Fibroblast of villous mesenchyme (primary cell): Measurements from ENCODE around the gene PCDHA5. TPM values are rescaled to one million over a fixed set of nuclear protein-coding genes. Genes with fewer than 3 reads are reported as not detected.
A peak's percentile ranks its signal among the peaks of the same experiment; 100 is the strongest.
"Not testable (repeated sequence)": the region's sequence is repeated elsewhere in the genome, so short reads cannot be mapped to it uniquely, and the experiment has no call there.

Experiments
- DNase-seq: peaks from one replicate; pipeline ENCODE4 v3.0.0-alpha.2; 2010; ENCODE audit warnings: low read depth
- H3K4me3 ChIP-seq: 2 replicates; pipeline ENCODE4 v1.5.1; 2011; ENCODE audit warnings: low read depth, mild to moderate bottlenecking, low read length
- CTCF ChIP-seq: IDR thresholded peaks from 2 replicates; pipeline ENCODE4 v1.5.1; 2012; ENCODE audit warnings: low read depth, mild to moderate bottlenecking, low read length; ENCODE audit not compliant: insufficient read depth
- total RNA-seq: library from RNA; depleted of rRNA; stranded (reverse); fragments of >200 nt; gene quantifications from 2 replicates; pipeline ENCODE4 v1.2.3, GENCODE V29; 2012

PCDHA5 gene
- total RNA-seq, 1 donor: under 0.01 TPM

- no peak for DNase-seq
- peak; percentile 33 for TF ChIP-seq CTCF
- no peak overlapping the region for H3K4me3 ChIP-seq
Measured at GRCh38 chr5:140795259-140795641, 26.2 kb upstream of the PCDHA5 start.

GRCh38 chr5:140796072-140796717 lies 25.2 kb upstream of the PCDHA5 start:
- H3K4me3 ChIP-seq, DNase-seq: not testable (repeated sequence)

- no peak overlapping the region for H3K4me3 ChIP-seq
- TF ChIP-seq CTCF: no peak
- DNase-seq: no peak
Measured at GRCh38 chr5:140796718-140797095, 24.7 kb upstream of the PCDHA5 start.

GRCh38 chr5:140800816-140801493 lies 20.5 kb upstream of the PCDHA5 start, which contains the start of gene PCDHA3:
PCDHA3 (plus strand) TSS chr5:140801057.
- peak; percentile 39 for DNase-seq
- TF ChIP-seq CTCF: peak; percentile 35
- H3K4me3 ChIP-seq: peak within 1 kb of the TSS; percentile 40

- DNase-seq: no peak
- H3K4me3 ChIP-seq: peak overlapping the region; percentile 40
- peak; percentile 30 for TF ChIP-seq CTCF
Measured at GRCh38 chr5:140801494-140801841, 19.9 kb upstream of the PCDHA5 start.

- DNase-seq, H3K4me3 ChIP-seq: not testable (repeated sequence)
Measured at GRCh38 chr5:140802381-140802780, 19.0 kb upstream of the PCDHA5 start.

GRCh38 chr5:140802781-140803271 lies 18.6 kb upstream of the PCDHA5 start:
- TF ChIP-seq CTCF: no peak
- DNase-seq: no peak
- no peak overlapping the region for H3K4me3 ChIP-seq
